GM23338 (cell line): ENCODE data around the gene BAIAP2. TPM values are rescaled to one million over a fixed set of nuclear protein-coding genes. Genes with fewer than 3 reads are reported as not detected.
A peak's percentile ranks its signal among the peaks of the same experiment; 100 is the strongest.

Experiments used
- ATAC-seq: fragments of 200-7000 bp; cut with Tn5 transposase; 3 replicates; pipeline ENCODE4 v1.9.1; 2020
- DNase-seq: peaks from one replicate; pipeline ENCODE4 v3.0.0-alpha.2; 2015; ENCODE audit warnings: low spot score
- H2AFZ ChIP-seq: fragments of 200-600 bp; sonication (generic); 2 replicates; pipeline ENCODE4 v1.8.0; 2016; ENCODE audit warnings: antibody characterized with exemption, mild to moderate bottlenecking, moderate library complexity
- H3F3A ChIP-seq: fragments of 200-600 bp; sonication (generic); replicated peaks from 2 replicates; pipeline ENCODE4 v1.8.0; 2017; ENCODE audit warnings: antibody characterized with exemption, mixed run types, low read depth
- H3K27ac ChIP-seq: fragments of 200-600 bp; sonication (generic); 2 replicates; pipeline ENCODE4 v1.6.1; 2016; ENCODE audit warnings: low read depth
- H3K27me3 ChIP-seq: fragments of 200-600 bp; sonication (generic); 2 replicates; pipeline ENCODE4 v1.8.0; 2016; ENCODE audit warnings: mild to moderate bottlenecking, mixed run types, moderate library complexity; ENCODE audit not compliant: insufficient read depth
- H3K36me3 ChIP-seq: fragments of 200-600 bp; sonication (generic); 2 replicates; pipeline ENCODE4 v1.8.0; 2016; ENCODE audit warnings: mild to moderate bottlenecking; ENCODE audit not compliant: insufficient read depth
- H3K4me1 ChIP-seq: fragments of 200-600 bp; sonication (generic); 2 replicates; pipeline ENCODE4 v1.8.0; 2016; ENCODE audit warnings: mild to moderate bottlenecking, moderate library complexity; ENCODE audit not compliant: insufficient read depth
- H3K4me2 ChIP-seq: fragments of 200-600 bp; sonication (generic); 2 replicates; pipeline ENCODE4 v1.7.1; 2017; ENCODE audit warnings: mixed run types
- H3K4me3 ChIP-seq: fragments of 200-600 bp; sonication (generic); 2 replicates; pipeline ENCODE4 v1.6.1; 2016; ENCODE audit warnings: mixed run types
- H3K79me2 ChIP-seq: fragments of 200-600 bp; sonication (generic); replicated peaks from 2 replicates; pipeline ENCODE4 v1.8.0; 2017; ENCODE audit warnings: mild to moderate bottlenecking; ENCODE audit not compliant: insufficient read depth
- H3K9me2 ChIP-seq: fragments of 200-600 bp; sonication (generic); 2 replicates; pipeline ENCODE4 v1.8.0; 2017; ENCODE audit not compliant: insufficient read depth
- H4K20me1 ChIP-seq: fragments of 200-600 bp; sonication (generic); replicated peaks from 2 replicates; pipeline ENCODE4 v1.8.0; 2017; ENCODE audit warnings: mild to moderate bottlenecking; ENCODE audit not compliant: insufficient read depth
- H3K27ac Mint-ChIP-seq: 2 replicates; pipeline ENCODE4 v1.8.0; 2020; ENCODE audit warnings: inconsistent platforms, mild to moderate bottlenecking, moderate library complexity, mixed read lengths
- H3K27me3 Mint-ChIP-seq: 3 replicates; pipeline ENCODE4 v1.8.0; 2022; ENCODE audit warnings: low read depth, mild to moderate bottlenecking, moderate library complexity, mixed read lengths, inconsistent platforms; ENCODE audit not compliant: insufficient read depth, poor library complexity
- H3K36me3 Mint-ChIP-seq: 3 replicates; pipeline ENCODE4 v1.8.0; 2021; ENCODE audit warnings: low read depth, mild to moderate bottlenecking, inconsistent platforms, moderate library complexity, mixed read lengths
- H3K4me1 Mint-ChIP-seq: 3 replicates; pipeline ENCODE4 v1.8.0; 2020; ENCODE audit warnings: mild to moderate bottlenecking, inconsistent platforms, mixed read lengths
- H3K4me3 Mint-ChIP-seq: 3 replicates; pipeline ENCODE4 v1.8.0; 2021; ENCODE audit warnings: moderate library complexity, mild to moderate bottlenecking, inconsistent platforms, mixed read lengths
- H3K9me3 Mint-ChIP-seq: 3 replicates; pipeline ENCODE4 v1.8.0; 2020; ENCODE audit warnings: moderate library complexity, mild to moderate bottlenecking, inconsistent platforms, mixed read lengths
- CREB1 ChIP-seq: fragments of 250-450 bp; sonication (Bioruptor Pico); IDR thresholded peaks from 2 replicates; pipeline ENCODE4 v1.5.0; 2020; ENCODE audit warnings: low read depth, mild to moderate bottlenecking, moderate library complexity
- EZH2 ChIP-seq: fragments of 200-600 bp; sonication (generic); IDR thresholded peaks from one replicate; pipeline ENCODE4 v1.8.0; 2017; ENCODE audit warnings: antibody characterized with exemption, mild to moderate bottlenecking, low read depth; ENCODE audit not compliant: unreplicated experiment
- EZH2phosphoT487 ChIP-seq: fragments of 200-600 bp; sonication (generic); IDR thresholded peaks from one replicate; pipeline ENCODE4 v1.8.1; 2018; ENCODE audit warnings: antibody characterized with exemption; ENCODE audit not compliant: unreplicated experiment
- JUNB ChIP-seq: IDR thresholded peaks from one replicate; pipeline ENCODE4 v1.6.1; 2016; ENCODE audit warnings: antibody characterized with exemption; ENCODE audit not compliant: unreplicated experiment
- NANOG ChIP-seq: IDR thresholded peaks from 2 replicates; pipeline ENCODE4 v1.6.1; 2016; ENCODE audit warnings: antibody characterized with exemption, borderline replicate concordance
- REST ChIP-seq: IDR thresholded peaks from one replicate; pipeline ENCODE4 v1.6.1; 2018; ENCODE audit warnings: antibody characterized with exemption; ENCODE audit not compliant: unreplicated experiment
- STAT1 ChIP-seq: IDR thresholded peaks from one replicate; pipeline ENCODE4 v1.6.1; 2016; ENCODE audit warnings: antibody characterized with exemption; ENCODE audit not compliant: unreplicated experiment
- ZNF331 ChIP-seq: fragments of 250-450 bp; sonication (Bioruptor Pico); IDR thresholded peaks from 2 replicates; pipeline ENCODE4 v1.5.0; 2020; ENCODE audit warnings: low read depth, mild to moderate bottlenecking, moderate library complexity
- polyA plus RNA-seq: library from polyadenylated mRNA; unstranded; fragments of >200 nt; fragmentation: Nextera tagmentation; extraction: Ambion mirVana; gene quantifications from 2 replicates; pipeline ENCODE4 v1.2.1, GENCODE V29; 2016
- total RNA-seq: library from RNA; depleted of rRNA; stranded (reverse); fragments of >200 nt; shearing (Covaris generic); gene quantifications from 2 replicates; pipeline ENCODE4 v1.2.3, GENCODE V29; 2014

BAIAP2 gene
- total and polyA plus RNA-seq, 2 experiments from 2014 or later = 21.7 to 22.7 TPM

GRCh38 chr17:81046132-81046769, 11.3 kb downstream of the BAIAP2 start:
- no peaks in the 10 kb centered on the region for H3K36me3 Mint-ChIP-seq

DNA sequence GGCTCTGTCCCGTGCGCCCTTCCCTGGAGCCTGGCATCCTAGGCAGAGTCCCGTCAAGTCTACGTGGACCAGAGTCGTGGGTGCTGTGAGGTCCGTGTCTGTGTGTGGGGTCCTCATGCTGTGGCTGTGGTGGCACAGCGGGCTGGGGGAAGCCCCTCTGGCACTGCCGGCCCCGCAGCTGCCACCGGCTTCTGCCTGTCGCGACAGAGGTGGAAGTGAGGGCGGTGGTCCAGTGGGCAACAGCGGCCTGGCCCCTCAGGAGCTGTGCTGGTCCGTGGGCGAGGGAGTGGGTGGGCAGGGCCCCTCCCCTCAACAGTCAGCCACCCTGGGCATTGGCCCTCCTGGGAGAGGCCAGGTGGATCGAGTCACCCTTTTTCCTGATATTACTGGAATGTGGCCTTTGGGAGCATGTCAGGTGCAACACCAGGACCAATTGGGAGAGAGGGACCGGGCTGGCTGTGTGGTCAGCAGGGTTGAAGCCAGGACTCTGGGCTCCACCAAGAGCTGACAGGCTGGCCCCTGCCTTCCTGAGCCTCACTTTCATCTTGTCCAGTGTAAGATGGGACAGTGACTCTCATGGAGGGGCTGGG, 11.9 kb downstream of the BAIAP2 start:
- Histone ChIP-seq H3K79me2 (peaks cover 60% of the 10 kb centered on the region), H3F3A (no peaks in the 10 kb centered on the region)

More at GRCh38 chr17:81046132-81046769, 11.3 kb downstream of the BAIAP2 start:
- Histone ChIP-seq H3K27me3 (no peaks in the 10 kb centered on the region), H3K4me2 (no peak overlapping the region), H3K36me3 (no peaks in the 10 kb centered on the region), H3K27ac (no peak overlapping the region), H4K20me1 (peaks cover 6% of the 10 kb centered on the region), H2AFZ (no peak overlapping the region), H3K9me2 (no peaks in the 10 kb centered on the region), H3K79me2 (peaks cover 65% of the 10 kb centered on the region), H3F3A (0 out of 2 replicates have a peak, but pooled peaks cover under 1% of the 10 kb centered on the region), H3K4me1 (no peaks in the 10 kb centered on the region), H3K4me3 (no peak overlapping the region)
- DNase-seq (no peak), ATAC-seq (no peak)
- Mint-ChIP-seq H3K4me3 (no peak overlapping the region), H3K4me1 (peaks cover 11% of the 10 kb centered on the region), H3K9me3 (no peaks in the 10 kb centered on the region), H3K27me3 (peaks cover 14% of the 10 kb centered on the region), H3K27ac (peak overlapping the region; percentile 26; the same call in 1 of the 2 replicates)
- TF ChIP-seq CREB1 (no peak), NANOG (no peak), JUNB (no peak)

More for the DNA sequence above, 11.9 kb downstream of the BAIAP2 start:
- Histone ChIP-seq H3K4me2 (no peak overlapping the region), H3K36me3 (no peaks in the 10 kb centered on the region), H3K4me1 (no peaks in the 10 kb centered on the region), H3K4me3 (no peak overlapping the region), H2AFZ (no peak overlapping the region), H4K20me1 (peaks cover under 1% of the 10 kb centered on the region; the same call in 1 of the 2 replicates), H3K9me2 (no peaks in the 10 kb centered on the region), H3K27ac (no peak overlapping the region), H3K27me3 (no peaks in the 10 kb centered on the region)
- TF ChIP-seq ZNF331 (CRISPR knock-in tag) (no peak), JUNB (no peak), EZH2 (no peak), REST (no peak), CREB1 (no peak), STAT1 (no peak), EZH2phosphoT487 (no peak)
- Mint-ChIP-seq H3K36me3 (no peaks in the 10 kb centered on the region), H3K9me3 (no peaks in the 10 kb centered on the region), H3K27ac (no peak overlapping the region; the same call in 1 of the 2 replicates), H3K4me1 (peaks cover 11% of the 10 kb centered on the region), H3K27me3 (peaks cover 13% of the 10 kb centered on the region), H3K4me3 (no peak overlapping the region)
- no peak for ATAC-seq
- no peak for DNase-seq
